K562 (cell line): ENCODE results near the gene SETD3.

Experiments
- BHLHE40 ChIP-seq: IDR thresholded peaks from 2 replicates; pipeline ENCODE4 v1.6.1; 2011; ENCODE audit warnings: low read length, improper control_type of control experiment
- CHD2 ChIP-seq: IDR thresholded peaks from 2 replicates; pipeline ENCODE4 v1.6.1; 2011; ENCODE audit warnings: low read depth, low read length
- CHD4 ChIP-seq: fragments of 200-600 bp; sonication (generic); IDR thresholded peaks from 3 replicates; pipeline ENCODE4 v1.6.1; 2012; ENCODE audit warnings: low read depth, mild to moderate bottlenecking, mixed read lengths, low read length, inconsistent platforms; ENCODE audit not compliant: insufficient read depth, insufficient replicate concordance, poor library complexity, severe bottlenecking
- FOXA1 ChIP-seq: fragments of 450-650 bp; IDR thresholded peaks from 2 replicates; pipeline ENCODE4 v1.6.1; 2016; ENCODE audit warnings: mild to moderate bottlenecking, borderline replicate concordance
- NFRKB ChIP-seq: fragments of 450-650 bp; IDR thresholded peaks from 2 replicates; pipeline ENCODE4 v1.6.1; 2016; ENCODE audit warnings: low read depth
- NR3C1 ChIP-seq: sonication (generic); formaldehyde crosslinking; IDR thresholded peaks from 2 replicates; pipeline ENCODE4 v1.8.1; 2022; ENCODE audit warnings: missing genetic modification reagents
- PHF8 ChIP-seq: fragments of 200-600 bp; sonication (generic); IDR thresholded peaks from 2 replicates; pipeline ENCODE4 v1.6.1; 2012; ENCODE audit warnings: mixed run types, mild to moderate bottlenecking, inconsistent platforms, low read length, moderate library complexity, borderline replicate concordance
- ZNF274 ChIP-seq: IDR thresholded peaks from 2 replicates; pipeline ENCODE4 v1.6.1; 2011; ENCODE audit warnings: low read depth, mild to moderate bottlenecking, low read length, moderate library complexity, borderline replicate concordance
- TF ChIP-seq, protein P1 (sequence below), 3 experiments: IDR thresholded peaks in 2 of 3; conservative IDR thresholded peaks in 1 of 3; 2 replicates each; pipeline ENCODE4 v1.5.1; 2011 to 2012; ENCODE audit warnings: low read length in 3 of 3, mild to moderate bottlenecking in 3 of 3, control low read depth in 2 of 3, improper control_type of control experiment in 1 of 3, inconsistent platforms in 1 of 3, low read depth in 1 of 3, mixed read lengths in 1 of 3, moderate library complexity in 1 of 3; ENCODE audit not compliant: insufficient read depth in 2 of 3
- TF ChIP-seq, protein P2 (sequence below): sonication (generic); formaldehyde crosslinking; IDR thresholded peaks from 2 replicates; pipeline ENCODE4 v1.8.1; 2022; ENCODE audit warnings: missing genetic modification reagents
- TF ChIP-seq, protein P3 (sequence below): fragments of 450-650 bp; IDR thresholded peaks from 2 replicates; pipeline ENCODE4 v1.6.1; 2018; ENCODE audit warnings: mild to moderate bottlenecking, low read depth; ENCODE audit not compliant: partially characterized antibody
- TF ChIP-seq, protein P4 (sequence below): fragments of 450-650 bp; formaldehyde crosslinking; IDR thresholded peaks from 2 replicates; pipeline ENCODE4 v1.4.0; 2022; ENCODE audit warnings: mild to moderate bottlenecking, moderate library complexity

DNA sequence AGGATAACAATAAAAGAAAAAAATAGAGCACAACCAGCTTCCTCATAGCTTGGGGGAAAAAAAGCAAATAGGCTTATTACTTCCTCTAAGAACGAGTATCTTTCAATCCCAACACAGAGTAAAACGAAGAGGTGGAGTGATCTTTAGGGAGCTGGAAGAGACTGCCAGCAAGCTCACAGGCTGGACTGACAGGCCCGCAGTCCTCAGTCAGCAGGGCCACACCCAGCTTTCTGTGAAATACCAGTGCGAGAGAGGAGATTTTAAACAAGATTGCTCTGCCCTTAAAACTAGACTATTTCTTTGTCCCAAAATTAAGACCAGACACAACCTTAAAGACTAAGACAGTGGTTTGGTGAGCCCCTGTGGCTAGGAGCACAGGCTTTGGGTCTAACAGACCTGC, 32.9 kb downstream of the SETD3 start:
- TF ChIP-seq, protein P1, sequence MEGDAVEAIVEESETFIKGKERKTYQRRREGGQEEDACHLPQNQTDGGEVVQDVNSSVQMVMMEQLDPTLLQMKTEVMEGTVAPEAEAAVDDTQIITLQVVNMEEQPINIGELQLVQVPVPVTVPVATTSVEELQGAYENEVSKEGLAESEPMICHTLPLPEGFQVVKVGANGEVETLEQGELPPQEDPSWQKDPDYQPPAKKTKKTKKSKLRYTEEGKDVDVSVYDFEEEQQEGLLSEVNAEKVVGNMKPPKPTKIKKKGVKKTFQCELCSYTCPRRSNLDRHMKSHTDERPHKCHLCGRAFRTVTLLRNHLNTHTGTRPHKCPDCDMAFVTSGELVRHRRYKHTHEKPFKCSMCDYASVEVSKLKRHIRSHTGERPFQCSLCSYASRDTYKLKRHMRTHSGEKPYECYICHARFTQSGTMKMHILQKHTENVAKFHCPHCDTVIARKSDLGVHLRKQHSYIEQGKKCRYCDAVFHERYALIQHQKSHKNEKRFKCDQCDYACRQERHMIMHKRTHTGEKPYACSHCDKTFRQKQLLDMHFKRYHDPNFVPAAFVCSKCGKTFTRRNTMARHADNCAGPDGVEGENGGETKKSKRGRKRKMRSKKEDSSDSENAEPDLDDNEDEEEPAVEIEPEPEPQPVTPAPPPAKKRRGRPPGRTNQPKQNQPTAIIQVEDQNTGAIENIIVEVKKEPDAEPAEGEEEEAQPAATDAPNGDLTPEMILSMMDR (IDR thresholded peaks at IDR 0.05 in 2 of 3, conservative IDR thresholded peaks at IDR 0.05 in 1 of 3; ENCODE audit: insufficient read depth in 2 of 3, low read depth in 1 of 3, low read length in 3 of 3) = no peak
- TF ChIP-seq NFRKB (no peak), BHLHE40 (no peak), FOXA1 (no peak), PHF8 (no peak), ZNF274 (no peak), CHD4 (no peak), CHD2 (no peak), NR3C1 (CRISPR knock-in tag) (no peak)
- TF ChIP-seq, protein P2, sequence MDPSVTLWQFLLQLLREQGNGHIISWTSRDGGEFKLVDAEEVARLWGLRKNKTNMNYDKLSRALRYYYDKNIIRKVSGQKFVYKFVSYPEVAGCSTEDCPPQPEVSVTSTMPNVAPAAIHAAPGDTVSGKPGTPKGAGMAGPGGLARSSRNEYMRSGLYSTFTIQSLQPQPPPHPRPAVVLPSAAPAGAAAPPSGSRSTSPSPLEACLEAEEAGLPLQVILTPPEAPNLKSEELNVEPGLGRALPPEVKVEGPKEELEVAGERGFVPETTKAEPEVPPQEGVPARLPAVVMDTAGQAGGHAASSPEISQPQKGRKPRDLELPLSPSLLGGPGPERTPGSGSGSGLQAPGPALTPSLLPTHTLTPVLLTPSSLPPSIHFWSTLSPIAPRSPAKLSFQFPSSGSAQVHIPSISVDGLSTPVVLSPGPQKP (CRISPR knock-in tag) = no peak
- TF ChIP-seq, protein P3, sequence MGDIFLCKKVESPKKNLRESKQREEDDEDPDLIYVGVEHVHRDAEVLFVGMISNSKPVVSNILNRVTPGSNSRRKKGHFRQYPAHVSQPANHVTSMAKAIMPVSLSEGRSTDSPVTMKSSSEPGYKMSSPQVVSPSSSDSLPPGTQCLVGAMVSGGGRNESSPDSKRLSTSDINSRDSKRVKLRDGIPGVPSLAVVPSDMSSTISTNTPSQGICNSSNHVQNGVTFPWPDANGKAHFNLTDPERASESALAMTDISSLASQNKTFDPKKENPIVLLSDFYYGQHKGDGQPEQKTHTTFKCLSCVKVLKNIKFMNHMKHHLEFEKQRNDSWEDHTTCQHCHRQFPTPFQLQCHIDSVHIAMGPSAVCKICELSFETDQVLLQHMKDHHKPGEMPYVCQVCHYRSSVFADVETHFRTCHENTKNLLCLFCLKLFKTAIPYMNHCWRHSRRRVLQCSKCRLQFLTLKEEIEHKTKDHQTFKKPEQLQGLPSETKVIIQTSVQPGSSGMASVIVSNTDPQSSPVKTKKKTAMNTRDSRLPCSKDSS = no peak
- TF ChIP-seq, protein P4, sequence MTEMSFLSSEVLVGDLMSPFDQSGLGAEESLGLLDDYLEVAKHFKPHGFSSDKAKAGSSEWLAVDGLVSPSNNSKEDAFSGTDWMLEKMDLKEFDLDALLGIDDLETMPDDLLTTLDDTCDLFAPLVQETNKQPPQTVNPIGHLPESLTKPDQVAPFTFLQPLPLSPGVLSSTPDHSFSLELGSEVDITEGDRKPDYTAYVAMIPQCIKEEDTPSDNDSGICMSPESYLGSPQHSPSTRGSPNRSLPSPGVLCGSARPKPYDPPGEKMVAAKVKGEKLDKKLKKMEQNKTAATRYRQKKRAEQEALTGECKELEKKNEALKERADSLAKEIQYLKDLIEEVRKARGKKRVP = no peak
